ENCODE results near the gene MCCC1. TPM values are rescaled to one million over a fixed set of nuclear protein-coding genes. Genes with fewer than 3 reads are reported as not detected.

The MCCC1 gene
- total and polyA plus RNA-seq, 2 of the 13 experiments (the other 11 are each of a cell fraction or from before 2014, with no cell fraction given), result 11.7 to 30.1 TPM

- no peak for TF ChIP-seq ARID4A (CRISPR knock-in tag; IDR thresholded peaks at IDR 0.05; ENCODE audit: borderline replicate concordance)
- no peak for TF ChIP-seq YEATS4 (CRISPR knock-in tag; IDR thresholded peaks at IDR 0.05; ENCODE audit: borderline replicate concordance)
- no peak for TF ChIP-seq ZBTB34 (CRISPR knock-in tag; IDR thresholded peaks at IDR 0.05)
- TF ChIP-seq ZSCAN12 (CRISPR knock-in tag; IDR thresholded peaks at IDR 0.05), result no peak
- no peak for TF ChIP-seq ZFP82 (CRISPR knock-in tag; IDR thresholded peaks at IDR 0.05; ENCODE audit: borderline replicate concordance)
- TF ChIP-seq KMT2A (CRISPR knock-in tag; IDR thresholded peaks at IDR 0.05), result no peak
Measured at GRCh38 chr3:183134844-183135243, 35.5 kb upstream of the MCCC1 start (continued).

- peaks cover 0 to 20% of the 10 kb centered on the region in 2 experiments; a peak in 1 of 5 replicates for H3K27me3 ChIP-seq (ENCODE audit: control insufficient read depth in 1 of 2, insufficient read depth in 2 of 2, low read length in 2 of 2)
- FAIRE-seq (no peak), DNase-seq (ENCODE audit: low spot score) (no peak), ATAC-seq (no peak)
- no peak overlapping the region for H2AFZ ChIP-seq (ENCODE audit: low read length)
- no TSS peak for BruUV-seq (replicated peaks)
- no peaks in the 10 kb centered on the region for H3K36me3 ChIP-seq (replicated peaks in 1 of 2; ENCODE audit: control insufficient read depth in 1 of 2, insufficient read depth in 2 of 2, low read length in 2 of 2)
- H3K9me3 ChIP-seq (ENCODE audit: low read length), result peaks cover 16% of the 10 kb centered on the region
- intact Hi-C loops (cut with micrococcal nuclease; ENCODE audit: unreplicated experiment), result no loop called here
- H3K4me1 ChIP-seq (ENCODE audit: insufficient read depth, low read length), result no peaks in the 10 kb centered on the region
- H3K27ac ChIP-seq (ENCODE audit: extremely low read length, insufficient read depth, low read length), result no peak overlapping the region
- CTCF ChIA-PET (ENCODE audit: low intra/inter-chr PET ratio, low total read pairs), result no interaction called here
- H3K4me3 ChIP-seq (replicated peaks in 1 of 3; ENCODE audit: insufficient read depth in 1 of 3, low read depth in 2 of 3, low read length in 3 of 3), result no peak overlapping the region
- WGBS (ENCODE audit: low lambda C conversion rate), result 7% methylated on average over 6 of the region's 6 CpGs
- POLR2A ChIA-PET, result no interaction called here
- H3K79me2 ChIP-seq (ENCODE audit: insufficient read depth, low read length), result no peaks in the 10 kb centered on the region
- no peak overlapping the region for H3K4me2 ChIP-seq (ENCODE audit: low read depth, low read length)
- no peak overlapping the region for H3K9ac ChIP-seq (ENCODE audit: insufficient read depth, low read depth, low read length)
- H4K20me1 ChIP-seq (ENCODE audit: insufficient read depth, low read length), result no peaks in the 10 kb centered on the region
- in situ Hi-C loops (cut with HindIII; ENCODE audit: extremely low pct_ligation_motif_present, low pct_unique_long_range_greater_than_20kb), result no loop called here
- TF ChIP-seq ZNF773 (CRISPR knock-in tag; IDR thresholded peaks at IDR 0.05; ENCODE audit: borderline replicate concordance), result no peak
- TF ChIP-seq MXI1 (IDR thresholded peaks at IDR 0.05; ENCODE audit: borderline replicate concordance, low read depth, low read length), result no peak
- no peak for TF ChIP-seq SIN3B (IDR thresholded peaks at IDR 0.05; ENCODE audit: low read length)
- no peak for TF ChIP-seq ZNF280D (CRISPR knock-in tag; IDR thresholded peaks at IDR 0.05)
- TF ChIP-seq ARID4A (CRISPR knock-in tag; IDR thresholded peaks at IDR 0.05; ENCODE audit: borderline replicate concordance), result no peak
Measured at GRCh38 chr3:183132409-183132808, 33.1 kb upstream of the MCCC1 start.

Measured in HepG2 (cell line).